GM21360 (cell line): ENCODE results near the gene GREB1.
"Not testable (repeated sequence)": the region's sequence is repeated elsewhere in the genome, so short reads cannot be mapped to it uniquely, and the experiment has no call there.

Experiments used
- ATAC-seq: cut with Tn5 transposase; IDR thresholded peaks from one replicate; pipeline ENCODE4 v1.9.1; 2021; ENCODE audit warnings: mild to moderate bottlenecking, moderate library complexity; ENCODE audit not compliant: unreplicated experiment

Gene GREB1

DNA sequence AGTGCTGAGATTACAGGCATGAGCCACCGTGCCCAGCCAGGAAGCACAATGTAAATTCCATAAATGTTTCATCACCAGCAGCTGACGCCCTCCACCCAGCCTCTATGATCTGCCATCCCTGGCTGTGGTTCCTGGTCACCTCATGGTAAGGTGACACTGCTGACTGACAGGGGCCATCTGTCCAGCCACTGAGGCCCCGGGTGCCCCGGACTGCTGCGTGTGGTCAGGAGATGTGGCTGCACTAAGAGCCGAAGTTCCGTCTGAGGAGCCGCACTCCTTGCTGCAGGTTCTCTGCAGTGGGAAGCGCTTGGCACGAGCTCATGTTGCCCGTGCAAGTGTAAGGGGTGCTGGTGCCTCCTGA is 125.2 kb downstream of the GREB1 start:
- no peak for ATAC-seq

DNA sequence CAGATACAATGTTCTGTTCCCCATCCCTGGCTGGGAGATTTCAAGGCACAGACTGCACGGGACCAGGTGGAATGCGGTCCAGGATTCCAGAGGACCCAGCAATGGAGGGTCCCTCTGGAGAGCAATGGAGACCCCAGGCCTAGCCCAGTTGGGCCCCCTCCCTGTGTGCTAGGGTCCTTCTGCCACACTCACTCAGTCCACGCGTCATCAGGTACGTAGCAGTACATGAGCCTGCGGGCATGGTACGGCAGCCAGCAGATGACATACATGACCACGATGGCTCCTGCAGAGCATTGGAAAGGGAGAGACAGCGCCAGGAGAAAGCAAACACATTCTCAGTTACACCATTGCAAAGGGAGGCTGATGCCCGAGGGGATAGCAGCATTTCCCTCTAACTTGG is 126.0 kb downstream of the GREB1 start:
- no peak for ATAC-seq

DNA sequence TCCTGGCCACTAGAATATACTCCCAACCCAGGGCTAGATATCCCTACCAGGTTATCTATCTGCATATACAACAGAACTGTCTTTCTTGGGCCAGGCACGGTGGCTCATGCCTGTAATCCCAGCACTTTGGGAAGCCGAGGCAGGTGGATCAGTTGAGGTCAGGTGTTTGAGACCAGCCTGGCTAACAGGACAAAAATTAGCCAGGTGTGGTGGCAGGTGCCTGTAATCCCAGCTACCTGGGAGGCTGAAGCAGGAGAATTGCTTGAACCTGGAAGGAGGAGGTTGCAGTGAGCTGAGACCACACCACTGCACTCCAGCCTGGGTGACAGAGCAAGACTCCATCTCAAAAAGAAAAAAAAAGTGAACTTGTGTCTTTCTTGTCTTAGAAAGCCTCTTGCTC is 126.6 kb downstream of the GREB1 start:
- ATAC-seq, result not testable (repeated sequence)

DNA sequence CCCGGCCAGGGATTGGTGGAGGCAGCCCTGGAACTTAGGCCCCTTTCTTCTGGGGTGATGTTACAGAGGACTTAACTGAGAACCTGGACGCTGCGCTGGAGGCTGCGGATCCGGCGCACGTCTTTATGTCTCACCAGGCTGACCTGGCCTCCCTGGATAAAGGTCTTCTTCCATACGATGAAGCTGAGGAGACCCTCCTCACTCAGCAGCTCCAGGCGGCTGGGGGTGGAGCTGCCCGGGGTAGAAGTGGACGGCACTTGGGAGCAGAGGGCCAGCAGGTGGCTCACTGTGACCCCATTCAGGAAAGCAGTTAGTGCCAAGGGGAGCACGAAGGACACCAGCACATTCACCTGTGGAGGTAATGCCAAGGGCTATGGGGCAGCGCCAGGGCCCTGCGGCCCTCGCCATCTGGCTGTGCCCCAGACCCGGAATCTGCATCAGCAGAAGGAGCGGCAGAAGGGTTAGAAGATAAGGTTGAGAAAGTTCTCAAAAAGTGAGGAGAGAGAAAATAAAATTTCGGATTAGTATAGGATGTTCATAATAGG is 128.1 kb downstream of the GREB1 start:
- ATAC-seq, result no peak

DNA sequence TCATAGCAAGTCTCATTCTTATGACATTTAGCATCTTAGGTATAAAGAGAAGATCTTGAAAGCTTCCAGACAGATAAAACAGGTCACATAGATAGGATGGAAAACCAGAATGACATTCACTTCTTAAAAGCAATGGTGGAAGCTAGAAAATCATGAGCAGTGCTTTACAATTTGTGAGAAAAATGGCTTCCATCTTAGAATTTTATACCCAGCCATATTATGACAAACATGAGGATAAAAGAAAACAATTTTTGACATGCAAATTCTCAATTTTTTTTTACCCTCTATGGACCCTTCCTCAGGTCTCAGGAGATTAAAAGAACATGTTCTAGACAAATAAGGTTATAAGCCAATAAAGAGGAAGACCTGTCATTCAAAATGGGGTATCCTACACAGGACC is 129.0 kb downstream of the GREB1 start:
- no peak for ATAC-seq

DNA sequence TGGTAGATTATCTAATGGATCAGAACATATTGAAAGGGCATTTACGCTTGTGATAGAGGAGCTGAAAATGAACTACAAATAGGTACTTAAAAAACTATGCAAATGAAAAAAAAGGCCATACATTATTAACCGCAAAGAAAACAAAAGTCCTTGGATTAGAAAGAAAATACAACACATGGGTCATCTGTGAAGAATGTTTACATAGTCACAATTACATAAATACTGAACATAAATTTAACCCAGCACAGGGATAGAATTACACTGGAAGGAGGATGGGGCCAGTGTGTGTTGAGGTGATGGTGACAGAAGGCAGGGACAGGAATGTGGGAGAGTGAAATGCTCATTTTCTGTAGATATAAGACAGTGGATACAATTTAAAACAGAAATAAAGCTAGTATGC is 129.6 kb downstream of the GREB1 start:
- no peak for ATAC-seq

DNA sequence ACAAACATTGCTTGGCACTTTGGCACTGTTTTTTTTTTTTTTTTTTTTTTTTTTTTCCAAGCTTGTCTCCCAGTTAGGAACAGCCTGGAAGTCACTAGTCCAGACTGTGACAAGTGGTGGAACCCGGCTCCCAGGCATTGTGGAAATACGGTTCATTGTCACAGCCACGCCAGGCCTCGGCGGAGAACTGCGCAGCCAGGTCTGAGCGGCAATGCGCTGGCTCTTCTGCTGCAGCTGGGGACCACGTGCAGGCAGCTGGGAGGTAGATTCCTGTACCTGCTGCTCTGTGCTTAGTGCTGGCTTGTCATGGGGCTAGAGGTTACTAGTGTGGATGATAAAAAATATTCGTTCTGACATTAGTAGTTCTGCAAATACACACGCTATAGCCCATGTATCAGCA is 131.2 kb downstream of the GREB1 start:
- no peak for ATAC-seq

DNA sequence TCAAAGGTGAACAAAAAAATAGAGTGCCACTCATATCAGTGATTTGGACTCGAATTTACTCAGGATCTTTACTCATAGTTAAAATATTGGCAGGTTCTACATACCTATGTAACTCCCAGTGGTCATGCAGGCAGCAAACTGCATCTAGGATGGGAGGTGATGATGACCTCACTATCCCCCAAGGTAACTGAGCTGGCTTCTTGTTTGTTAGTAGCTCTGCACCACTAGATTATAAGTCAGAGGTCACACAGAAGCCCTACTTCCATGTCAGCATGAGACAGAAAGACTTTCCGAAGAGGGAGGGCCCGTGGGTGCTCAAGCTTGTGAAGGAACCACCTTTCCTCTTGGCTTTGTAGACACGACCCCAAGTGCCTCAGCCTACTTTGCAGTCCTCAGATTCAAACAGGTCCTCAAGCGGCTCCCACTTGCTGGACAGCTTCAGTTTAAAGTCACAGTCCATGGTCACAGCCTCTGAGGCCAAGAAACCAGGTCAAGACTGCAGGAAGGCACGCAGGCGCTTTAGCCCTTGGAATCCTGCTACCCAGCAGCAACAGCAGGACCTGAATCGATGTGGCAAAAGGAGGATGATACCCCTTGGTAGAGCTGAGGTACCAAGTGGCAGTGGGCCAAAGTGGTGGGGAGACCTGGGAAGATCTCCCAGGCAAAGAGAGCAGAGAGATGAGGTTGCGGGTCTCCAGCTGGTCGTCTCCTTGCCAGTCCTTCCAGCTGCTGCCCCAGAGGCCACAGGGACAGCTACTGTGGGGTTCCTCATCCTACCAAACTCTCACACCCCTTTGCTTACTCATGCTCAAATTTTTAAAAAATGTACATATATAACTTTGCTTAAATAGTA is 131.9 kb downstream of the GREB1 start:
- no peak for ATAC-seq

DNA sequence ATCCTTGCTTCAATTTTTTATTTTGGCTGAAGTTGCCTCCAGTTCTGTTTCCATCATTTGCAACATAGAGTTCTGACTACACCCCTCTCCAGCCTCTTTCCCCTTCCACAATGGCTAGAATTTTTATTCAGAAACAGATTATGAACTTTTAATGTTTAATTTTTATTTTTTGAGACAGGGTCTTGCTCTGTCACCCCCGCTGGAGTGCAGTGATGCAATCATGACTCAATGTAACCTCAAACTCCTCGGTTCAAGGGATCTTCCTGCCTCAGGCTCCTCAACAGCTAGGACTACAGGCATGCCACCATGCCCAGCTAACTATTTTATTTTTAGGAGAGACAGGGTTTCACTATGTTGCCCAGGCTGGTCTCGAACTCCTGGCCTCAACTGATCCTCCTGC is 133.3 kb downstream of the GREB1 start:
- no peak for ATAC-seq

DNA sequence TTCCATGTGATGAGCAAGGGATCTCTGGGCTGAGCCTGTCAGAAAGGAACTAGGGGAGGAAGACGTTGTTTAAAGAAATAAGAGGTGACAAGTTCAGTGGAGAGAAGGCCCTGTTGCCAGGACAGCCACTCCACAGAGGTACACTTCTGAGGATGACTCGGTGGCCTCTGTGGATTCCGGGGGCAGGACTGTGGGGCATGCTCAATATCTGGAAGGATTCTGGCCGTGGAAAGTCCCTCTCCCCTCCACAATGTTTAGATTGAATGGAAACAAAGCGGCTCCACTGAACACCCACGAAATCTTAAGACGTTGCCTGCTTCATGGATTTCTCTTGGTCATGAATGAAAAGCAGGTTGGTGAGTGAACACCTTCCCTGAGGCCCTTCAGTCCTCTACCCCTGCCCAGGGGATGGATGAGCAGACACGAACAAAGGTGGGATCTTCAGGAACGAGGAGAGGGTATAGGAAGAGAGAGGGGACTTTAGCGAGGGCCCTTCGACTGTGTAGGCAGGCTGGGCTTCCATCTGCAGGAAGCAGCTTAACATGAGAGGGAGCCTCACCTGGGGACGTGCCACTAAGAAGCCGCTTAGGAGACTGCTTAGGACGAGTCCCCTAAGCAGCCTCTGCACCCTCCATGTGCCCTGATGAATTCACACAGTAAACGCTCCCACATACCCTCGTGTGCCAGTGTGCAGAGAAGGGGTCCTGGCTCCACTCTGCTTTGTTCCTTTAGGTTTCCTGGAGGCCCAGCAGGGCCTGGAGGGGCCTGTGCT is 134.2 kb downstream of the GREB1 start:
- ATAC-seq, result no peak

DNA sequence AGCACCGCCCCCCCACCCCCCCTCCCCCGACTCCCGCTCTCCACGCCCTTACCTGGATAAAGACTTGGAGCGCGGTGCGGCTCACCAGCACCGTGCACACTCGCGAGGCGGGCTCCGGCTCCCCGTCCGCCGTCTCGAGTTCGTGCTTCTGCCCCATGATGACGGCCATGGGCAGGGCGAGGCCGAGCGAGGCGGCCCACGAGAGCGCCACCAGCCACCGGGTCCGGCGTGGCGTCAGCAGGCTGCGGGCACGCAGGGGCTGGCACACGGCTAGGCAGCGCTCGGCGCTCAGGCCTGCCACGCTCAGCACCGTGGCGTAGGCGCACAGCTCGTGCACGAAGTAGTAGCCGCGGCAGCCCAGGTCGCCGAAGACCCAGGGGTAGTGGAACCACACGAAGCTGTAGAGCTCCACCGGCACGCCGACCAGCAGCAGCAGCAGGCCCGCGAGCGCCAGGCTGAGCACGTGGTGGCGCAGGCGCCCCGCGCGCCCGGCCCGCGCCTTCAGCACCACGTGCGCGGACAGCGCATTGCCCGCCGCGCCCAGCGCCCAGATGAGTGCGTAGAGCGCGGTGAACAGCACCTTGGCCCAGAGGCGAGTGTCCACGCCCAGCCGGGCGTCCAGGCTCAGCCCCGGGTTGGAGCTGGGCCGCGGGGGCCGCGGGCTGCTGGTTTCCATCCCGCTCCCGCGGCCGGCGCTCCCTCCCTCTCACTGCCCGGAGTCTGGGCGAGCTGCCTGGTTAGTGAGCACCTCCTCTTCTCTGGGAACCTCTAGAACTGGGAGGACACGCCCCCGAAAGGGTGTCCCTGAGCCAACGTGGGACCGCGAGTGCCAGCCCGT is 135.8 kb downstream of the GREB1 start, which contains the start of gene NTSR2:
NTSR2 (minus strand) TSS at position 742 of the 838 bp plus-strand sequence; CDS start at position 676, 66 bp downstream.
- no peak for ATAC-seq

DNA sequence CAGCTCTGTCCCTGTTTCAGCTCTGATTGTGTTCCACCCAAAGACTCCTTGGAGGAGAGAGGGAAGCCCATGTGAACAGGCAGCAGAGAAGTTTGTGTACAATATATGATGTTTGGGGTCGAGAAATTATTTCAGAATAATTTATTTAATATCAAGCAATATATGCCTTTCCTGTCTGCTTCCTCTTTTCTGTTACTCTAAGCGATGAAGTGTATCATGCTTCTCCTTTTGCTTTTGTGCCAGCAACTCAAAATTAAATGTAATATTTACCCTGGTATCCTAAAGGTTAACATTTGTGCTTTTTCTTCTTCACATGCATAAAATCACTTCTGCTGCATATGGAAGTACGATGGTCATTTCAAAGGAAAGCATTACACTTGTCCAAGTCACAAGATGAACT is 138.6 kb downstream of the GREB1 start:
- no peak for ATAC-seq

DNA sequence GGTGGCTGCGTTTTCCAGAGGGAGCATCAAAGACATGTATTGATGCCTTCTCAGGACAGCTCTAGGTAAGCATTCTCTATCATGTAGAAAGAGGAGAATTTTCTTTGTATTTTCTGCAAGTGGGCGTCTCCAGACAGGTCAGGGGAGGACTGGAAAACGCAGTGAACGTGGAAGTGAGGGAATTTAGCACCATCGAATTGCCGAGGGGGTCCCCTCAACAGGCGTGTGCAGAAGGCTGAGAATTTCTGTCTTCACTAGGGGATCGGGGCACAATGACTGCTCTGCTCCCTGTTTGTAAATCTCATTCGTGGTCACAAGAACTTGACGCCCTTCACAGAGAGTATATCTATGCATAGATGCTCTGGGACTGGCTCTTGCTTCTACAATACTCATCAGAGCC is 141.1 kb downstream of the GREB1 start:
- no peak for ATAC-seq

DNA sequence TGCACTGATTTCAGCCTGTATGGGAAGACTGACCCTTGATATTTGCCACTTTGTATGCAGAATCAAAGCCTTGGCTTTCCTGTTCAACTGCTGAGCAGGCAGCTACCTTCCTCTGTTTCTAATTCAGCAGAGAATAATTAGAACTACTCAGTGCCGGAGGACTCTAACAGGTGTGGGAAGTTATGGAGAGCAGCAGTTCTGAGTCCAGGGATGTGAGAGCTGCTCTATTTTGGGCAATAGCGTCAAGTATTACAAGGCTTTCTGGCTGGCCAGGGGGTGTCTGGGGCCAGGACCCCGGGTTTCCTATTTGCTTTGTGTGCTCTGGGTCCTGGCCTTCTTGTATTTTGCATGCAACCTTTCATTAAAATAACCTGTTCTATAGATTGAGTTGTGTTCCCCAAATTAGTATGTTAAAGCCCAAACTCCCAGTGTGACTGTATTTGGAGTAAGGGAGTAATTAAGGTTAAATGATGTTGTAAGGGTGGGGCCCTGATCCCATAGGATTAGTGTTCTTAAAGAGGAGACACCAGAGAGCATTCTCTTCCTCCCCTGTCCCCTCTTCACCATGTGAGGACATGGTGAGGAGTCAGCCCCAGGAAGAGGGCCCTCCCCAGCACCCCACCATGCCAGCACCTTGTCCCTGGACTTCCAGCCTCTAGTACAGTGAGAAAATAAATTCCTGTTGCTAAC is 141.7 kb downstream of the GREB1 start:
- no peak for ATAC-seq

DNA sequence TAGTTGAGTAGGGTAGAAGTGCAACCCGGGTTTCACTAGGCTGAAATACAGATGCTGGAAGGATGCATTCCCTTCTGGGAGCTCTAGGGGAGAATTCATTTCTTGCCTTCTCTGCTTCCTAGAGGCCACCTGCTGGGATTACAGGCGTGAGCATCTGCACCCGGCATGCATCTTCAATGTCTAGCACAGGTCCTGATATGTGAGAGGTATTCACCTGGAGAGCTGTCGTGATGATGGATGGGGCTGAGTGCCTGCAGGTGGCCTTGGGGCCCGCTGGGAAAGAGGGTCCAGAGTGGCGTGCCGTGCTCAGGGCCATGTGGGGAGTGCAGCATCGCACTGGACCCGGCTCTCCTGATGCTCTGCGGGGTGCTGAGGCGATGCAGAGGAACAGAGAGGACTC is 142.8 kb downstream of the GREB1 start:
- ATAC-seq, result no peak

DNA sequence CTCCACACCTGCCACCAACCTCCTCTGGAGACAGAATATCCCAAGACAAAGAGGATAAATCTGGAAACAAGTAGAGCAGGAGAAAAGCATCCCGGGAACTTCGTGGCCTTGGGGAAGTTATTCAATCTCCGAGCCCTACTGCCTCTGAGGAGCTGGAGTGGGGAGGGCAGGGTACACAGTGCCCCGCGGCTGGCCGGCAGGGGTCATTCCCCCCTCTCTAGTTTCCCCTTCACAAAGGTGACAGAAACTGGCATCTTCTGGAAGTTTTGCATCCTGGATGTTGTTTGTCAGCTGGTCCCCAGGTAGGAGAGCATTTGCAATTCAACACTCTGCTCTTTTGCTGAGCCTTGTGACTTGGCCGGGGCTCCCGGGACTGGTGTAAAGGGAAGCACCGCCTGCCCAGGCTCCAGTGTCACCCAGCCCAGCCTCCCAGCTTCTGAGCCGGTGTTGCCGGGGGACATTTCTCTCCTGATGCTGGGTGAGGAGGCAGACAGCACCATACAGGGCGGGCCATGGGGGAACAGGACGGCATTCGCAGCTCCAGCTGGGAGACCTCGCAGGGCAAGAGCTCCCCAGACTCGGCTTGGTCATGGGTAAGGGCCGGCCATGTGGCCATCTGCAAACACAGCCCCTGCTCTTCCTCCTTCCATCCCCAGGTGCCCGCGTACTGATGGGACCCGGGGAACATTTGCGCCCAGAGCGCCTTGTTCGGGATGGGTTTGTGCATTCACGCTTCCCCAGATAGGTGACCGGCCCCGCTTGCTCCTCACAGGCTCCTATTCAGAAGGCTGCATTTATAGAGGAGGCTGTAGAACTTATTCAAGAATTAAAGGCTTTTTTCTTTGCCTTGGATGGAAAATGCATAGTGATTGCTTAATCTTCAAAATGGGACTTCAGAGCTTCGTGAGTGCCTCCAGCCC is 143.6 kb downstream of the GREB1 start:
- ATAC-seq, result no peak

DNA sequence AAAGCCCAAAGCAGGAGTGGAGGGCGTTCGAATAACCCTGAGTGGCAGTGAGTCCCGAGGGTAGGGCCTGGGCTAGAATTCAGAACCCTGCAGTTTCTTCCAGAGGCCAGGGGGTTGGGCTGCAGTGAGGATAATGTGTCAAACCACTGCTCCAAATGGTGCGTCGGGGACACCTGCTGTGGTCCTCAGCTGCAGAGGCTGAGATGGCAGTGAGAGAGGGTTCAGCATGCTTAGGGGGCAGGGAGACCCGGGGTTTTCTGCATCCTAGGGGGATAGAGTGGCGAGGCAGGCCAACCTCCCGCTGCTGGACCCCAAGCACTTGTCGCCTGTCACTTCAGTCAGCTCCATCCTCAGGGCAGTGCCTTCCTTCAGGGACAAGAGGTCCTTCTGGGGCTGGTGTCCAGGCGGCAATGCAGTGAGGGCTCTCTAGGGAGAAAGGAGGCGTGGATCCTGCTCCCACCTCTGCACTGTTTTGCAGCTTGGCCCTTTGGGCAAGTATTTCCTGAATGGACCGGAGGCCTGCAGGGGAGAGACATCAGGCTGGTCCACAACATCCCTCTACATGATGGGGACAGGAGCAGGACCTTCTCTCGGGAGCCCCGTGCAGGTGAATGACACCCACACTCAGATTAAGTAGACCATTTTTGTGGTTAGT is 144.6 kb downstream of the GREB1 start:
- ATAC-seq, result no peak

DNA sequence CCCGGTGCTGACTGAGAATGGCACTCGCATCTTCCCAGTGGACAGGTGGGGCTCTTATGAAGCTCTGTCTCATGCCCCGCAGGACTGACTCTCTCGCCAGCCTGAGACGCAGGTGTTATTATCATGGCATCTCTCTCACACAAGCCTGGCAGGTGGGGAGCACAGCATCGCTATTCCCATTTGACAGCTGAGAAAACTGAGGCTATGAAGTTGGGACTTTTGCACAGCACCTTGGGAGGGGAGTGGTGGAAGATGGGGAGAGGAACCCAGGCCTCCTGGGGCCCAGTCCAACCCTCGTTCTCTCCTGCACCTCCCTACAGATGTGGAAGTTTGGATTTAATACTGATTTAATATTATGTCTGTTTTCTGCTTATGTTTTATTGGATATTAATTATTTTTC is 145.2 kb downstream of the GREB1 start:
- ATAC-seq, result no peak
